Measurements from ENCODE around the gene CSPG4. TPM values are rescaled to one million over a fixed set of nuclear protein-coding genes. Genes with fewer than 3 reads are reported as not detected.

The CSPG4 gene
- total and polyA plus RNA-seq, 10 of the 15 experiments (the other 5 are each of a cell fraction or from before 2014, with no cell fraction given), result 0.02 to 2.2 (median 0.76) TPM

GRCh38 chr15:75625542-75626347, 86.9 kb downstream of the CSPG4 start, which contains the start of gene SNUPN (continued):
- no peak for TF ChIP-seq STAT1 (conservative IDR thresholded peaks at IDR 0.05)
- no peak for TF ChIP-seq RAD21 (IDR thresholded peaks at IDR 0.05; ENCODE audit: insufficient read depth, low read depth, low read length)
- 0 out of 2 replicates have a peak, but pooled peaks have one; percentile 50 for TF ChIP-seq ESRRA (IDR thresholded peaks at IDR 0.05; ENCODE audit: low read length)
- no peak for TF ChIP-seq ZNF622 (IDR thresholded peaks at IDR 0.05)
- TF ChIP-seq CBX3 (IDR thresholded peaks at IDR 0.05; ENCODE audit: borderline replicate concordance, low read depth), result no peak
- no peak for TF ChIP-seq USF1 (IDR thresholded peaks at IDR 0.05; ENCODE audit: borderline replicate concordance, extremely low read length, insufficient read depth, low read depth, low read length)
- TF ChIP-seq CHD4 (IDR thresholded peaks at IDR 0.05), result no peak
- no peak for TF ChIP-seq STAT3 (IDR thresholded peaks at IDR 0.05; ENCODE audit: low read depth, low read length)
- TF ChIP-seq NR2F1 (conservative IDR thresholded peaks at IDR 0.05), result peak; percentile 85
- TF ChIP-seq EZH2 (IDR thresholded peaks at IDR 0.05; ENCODE audit: borderline replicate concordance, control insufficient read depth, low read depth, low read length), result no peak
- TF ChIP-seq YBX1 (IDR thresholded peaks at IDR 0.05), result no peak
- peak; percentile 33; the same call in 1 of the 2 replicates for TF ChIP-seq SPI1 (IDR thresholded peaks at IDR 0.05; ENCODE audit: borderline replicate concordance, insufficient read depth, low read depth, low read length)
- no peak for TF ChIP-seq USF2 (IDR thresholded peaks at IDR 0.05; ENCODE audit: borderline replicate concordance, low read depth, low read length)
- TF ChIP-seq MXI1 (IDR thresholded peaks at IDR 0.05; ENCODE audit: low read depth, low read length), result no peak; the same call in none of the 2 replicates
- no peak for TF ChIP-seq BCL11A (IDR thresholded peaks at IDR 0.05; ENCODE audit: low read depth, low read length)
- TF ChIP-seq ZNF207 (IDR thresholded peaks at IDR 0.05; ENCODE audit: borderline replicate concordance), result 0 out of 2 replicates have a peak, but pooled peaks have one; percentile 28
- TF ChIP-seq SMC3 (IDR thresholded peaks at IDR 0.05; ENCODE audit: borderline replicate concordance, low read length), result no peak
- no peak for TF ChIP-seq FOS (IDR thresholded peaks at IDR 0.05; ENCODE audit: borderline replicate concordance, extremely low read depth, insufficient read length)
- TF ChIP-seq SUZ12 (IDR thresholded peaks at IDR 0.05; ENCODE audit: unreplicated experiment), result no peak
- TF ChIP-seq KDM1A (IDR thresholded peaks at IDR 0.05; ENCODE audit: borderline replicate concordance), result no peak
- no peak for TF ChIP-seq ZZZ3 (IDR thresholded peaks at IDR 0.05; ENCODE audit: control insufficient read depth, insufficient read length, low read depth)
- 0 out of 2 replicates have a peak, but pooled peaks have one; percentile 69 for TF ChIP-seq TARDBP (IDR thresholded peaks at IDR 0.05; ENCODE audit: borderline replicate concordance)
- TF ChIP-seq NFYB (IDR thresholded peaks at IDR 0.05; ENCODE audit: insufficient read depth, low read depth, low read length), result peak; percentile 66; the same call in 1 of the 2 replicates
- 0 out of 2 replicates have a peak, but pooled peaks have one; percentile 25 for TF ChIP-seq BACH1 (IDR thresholded peaks at IDR 0.05; ENCODE audit: borderline replicate concordance)
- peak; percentile 94 for TF ChIP-seq NBN (IDR thresholded peaks at IDR 0.05)
- TF ChIP-seq POLR2AphosphoS2 (IDR thresholded peaks at IDR 0.05; ENCODE audit: low read depth, low read length), result no peak
- TF ChIP-seq ASH2L (IDR thresholded peaks at IDR 0.05; ENCODE audit: borderline replicate concordance, low read depth), result no peak
- peak; percentile 57 for TF ChIP-seq HCFC1 (IDR thresholded peaks at IDR 0.05; ENCODE audit: low read length)
- TF ChIP-seq MEF2A (IDR thresholded peaks at IDR 0.05; ENCODE audit: insufficient read depth, low read depth, low read length), result no peak
- peak; percentile 95 for TF ChIP-seq TCF3 (IDR thresholded peaks at IDR 0.05; ENCODE audit: borderline replicate concordance, insufficient read depth, low read depth, low read length)
- 0 out of 2 replicates have a peak, but pooled peaks have one; percentile 32 for TF ChIP-seq RFX5 (IDR thresholded peaks at IDR 0.05; ENCODE audit: low read depth, low read length)
- peak; percentile 19; the same call in 1 of the 2 replicates for TF ChIP-seq ZBED1 (IDR thresholded peaks at IDR 0.05; ENCODE audit: borderline replicate concordance)
